GM19099 (cell line): ENCODE data around the gene RFC4.

Source experiments
- POLR2A ChIP-seq: IDR thresholded peaks from 3 replicates; pipeline ENCODE4 v1.6.1; 2011; ENCODE audit warnings: low read depth; ENCODE audit not compliant: insufficient read length; ENCODE audit errors: extremely low read depth

Gene RFC4

DNA sequence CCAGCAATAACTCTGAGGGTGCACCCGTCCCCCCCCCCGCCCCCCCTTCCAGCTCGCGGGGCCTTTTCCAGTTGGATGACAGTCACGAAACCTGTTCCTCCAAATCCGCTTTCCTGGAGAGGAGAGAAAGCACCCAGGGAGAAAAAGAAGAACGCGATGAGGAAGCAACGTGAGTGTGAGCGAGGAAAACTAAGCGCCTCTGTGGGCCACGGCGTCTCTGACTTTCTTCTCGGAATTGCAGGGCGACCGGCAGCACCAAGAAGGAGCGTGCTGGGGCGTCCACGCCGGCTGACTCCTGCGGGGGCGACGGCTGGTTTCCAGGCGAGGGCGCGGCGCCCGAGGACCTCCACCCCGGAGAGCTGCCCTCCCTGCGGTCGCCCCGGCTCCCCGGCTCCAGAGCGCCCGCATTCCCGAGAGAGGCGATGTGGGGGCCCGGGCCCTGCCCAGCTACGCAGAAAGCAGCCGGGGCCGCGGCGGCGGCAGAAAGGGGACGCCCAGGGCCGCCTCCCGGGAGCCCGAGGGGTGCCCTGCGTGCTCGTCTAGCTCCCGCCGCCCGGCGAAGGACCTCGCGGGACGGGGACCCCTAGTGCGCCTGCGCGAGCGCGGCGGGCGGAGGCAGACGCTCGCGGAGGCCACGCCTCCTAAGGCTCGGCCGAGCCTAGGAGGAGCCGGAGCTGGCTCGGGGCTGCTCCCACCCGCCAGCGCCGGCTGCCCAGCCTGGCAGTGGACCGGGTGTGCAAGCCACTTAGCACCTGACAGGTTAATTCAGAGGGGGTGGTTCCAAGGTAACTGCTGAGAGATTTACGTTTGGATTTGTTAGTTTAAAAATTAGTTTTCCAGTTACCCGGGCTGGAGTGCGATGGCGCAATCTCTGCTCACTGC lies 20.9 kb upstream of the RFC4 start:
- TF ChIP-seq POLR2A: peak; percentile 25

DNA sequence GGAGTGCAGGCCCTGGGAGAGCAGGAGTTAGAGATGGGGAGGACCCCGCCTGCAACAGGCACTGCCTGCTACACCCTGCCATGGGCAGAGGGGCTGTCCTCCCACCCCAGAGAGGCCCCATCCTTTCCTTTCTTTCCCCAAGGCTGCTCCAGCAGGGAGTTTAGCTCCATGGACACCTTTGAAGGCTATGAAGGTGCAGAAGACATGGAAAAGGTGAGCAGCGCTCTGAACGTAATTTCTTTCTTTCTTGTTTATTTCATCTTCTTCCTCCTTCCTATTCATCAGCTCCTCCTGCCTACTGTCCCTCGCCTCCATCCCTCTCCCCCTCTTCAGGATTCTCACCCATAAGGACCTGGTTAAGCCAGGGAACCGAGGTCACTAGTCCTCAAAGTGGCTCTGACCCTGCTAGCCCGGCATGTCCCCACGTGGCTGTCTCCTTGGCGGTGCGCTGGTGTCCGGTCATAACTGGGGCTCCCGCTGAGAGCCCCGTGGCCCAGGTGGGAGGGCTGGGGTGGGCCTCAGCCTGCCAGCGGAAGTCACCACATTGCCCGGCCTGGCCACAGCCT lies 20.2 kb upstream of the RFC4 start:
- TF ChIP-seq POLR2A: no peak

DNA sequence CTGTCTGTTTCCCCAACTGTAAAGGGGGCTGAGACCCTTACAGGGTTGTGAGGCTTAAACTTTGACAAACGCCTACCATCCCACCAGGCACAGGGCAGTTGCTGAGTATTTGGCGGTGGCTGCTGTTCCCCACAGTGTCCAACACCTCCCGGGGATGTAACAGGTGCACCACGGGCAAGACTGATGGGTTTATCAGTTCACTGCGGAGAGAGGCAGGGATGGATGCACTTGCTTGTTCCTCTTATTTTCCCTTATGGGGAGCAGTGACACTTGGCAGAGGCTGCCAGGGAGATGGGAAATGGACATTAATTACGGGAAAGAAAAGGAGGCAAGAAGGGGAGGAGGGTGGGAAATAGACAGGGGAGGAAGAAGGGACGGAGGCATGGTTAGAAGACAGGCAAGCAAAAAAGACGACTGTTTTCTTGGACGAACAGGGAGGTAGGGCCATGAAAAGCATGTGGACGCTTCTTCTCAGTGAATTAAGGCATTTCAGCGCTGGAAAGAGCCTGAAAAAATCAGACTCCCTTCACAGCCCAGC lies 19.7 kb upstream of the RFC4 start:
- TF ChIP-seq POLR2A: no peak

DNA sequence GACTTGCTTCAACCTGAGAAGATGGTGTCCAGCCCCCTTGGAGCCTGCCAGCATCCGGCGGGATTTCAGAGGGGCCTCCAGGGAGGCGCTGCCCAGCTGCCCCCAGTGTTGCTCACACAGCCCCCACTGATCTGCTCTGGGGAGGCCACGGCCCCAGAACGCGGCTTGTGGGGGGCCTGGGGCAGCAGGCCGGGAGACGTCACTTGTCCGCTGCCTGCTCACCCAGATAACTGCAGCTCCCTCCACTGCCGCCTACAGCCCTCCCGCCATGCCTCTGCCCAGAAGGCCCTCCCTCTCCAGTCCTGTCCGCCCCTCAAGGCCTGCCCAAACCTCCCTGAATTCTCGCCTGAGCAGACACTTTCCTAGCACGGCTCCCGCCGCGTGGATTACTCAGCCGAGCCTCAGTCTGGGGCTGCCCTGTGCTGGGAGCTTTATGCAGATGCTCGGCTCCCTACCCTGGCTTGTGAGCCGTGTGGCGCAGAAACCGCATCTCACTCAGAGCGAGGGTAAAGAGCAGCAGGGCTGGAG lies 19.1 kb upstream of the RFC4 start:
- no peak for TF ChIP-seq POLR2A

DNA sequence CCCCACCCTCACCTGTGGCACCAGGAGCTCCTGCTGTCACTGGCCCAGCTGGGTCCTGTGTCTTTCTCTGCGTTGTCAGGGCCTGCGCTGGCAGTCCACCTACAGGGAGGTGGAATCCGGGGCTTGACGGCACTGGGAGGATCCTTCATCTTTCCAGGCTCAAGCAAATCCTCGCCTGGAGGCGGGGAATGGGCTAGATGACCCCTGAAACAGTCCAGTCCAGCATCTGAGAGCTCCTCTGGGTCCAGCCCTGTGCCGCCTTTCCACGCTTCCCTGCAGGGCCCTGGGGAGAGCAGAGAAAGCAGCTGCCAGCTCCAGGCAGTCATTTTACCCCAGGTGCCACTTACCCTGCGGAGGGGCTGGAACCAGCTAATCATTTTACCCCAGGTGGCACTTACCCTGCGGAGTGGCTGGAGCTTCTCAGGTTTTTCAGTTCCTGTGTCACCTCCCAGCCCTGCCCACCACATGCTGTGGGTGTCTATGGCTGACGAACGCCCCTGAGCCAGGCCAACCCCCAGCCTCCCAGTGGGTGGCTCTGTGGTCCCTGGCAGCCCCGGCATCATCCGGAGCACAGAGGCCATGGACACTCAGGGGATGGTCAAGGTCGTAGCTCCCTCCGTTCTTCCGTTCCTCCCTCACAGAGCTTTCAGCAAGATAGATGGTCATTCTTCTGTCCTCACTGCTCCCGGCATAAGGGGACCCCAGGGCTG lies 18.3 kb upstream of the RFC4 start:
- TF ChIP-seq POLR2A: no peak

DNA sequence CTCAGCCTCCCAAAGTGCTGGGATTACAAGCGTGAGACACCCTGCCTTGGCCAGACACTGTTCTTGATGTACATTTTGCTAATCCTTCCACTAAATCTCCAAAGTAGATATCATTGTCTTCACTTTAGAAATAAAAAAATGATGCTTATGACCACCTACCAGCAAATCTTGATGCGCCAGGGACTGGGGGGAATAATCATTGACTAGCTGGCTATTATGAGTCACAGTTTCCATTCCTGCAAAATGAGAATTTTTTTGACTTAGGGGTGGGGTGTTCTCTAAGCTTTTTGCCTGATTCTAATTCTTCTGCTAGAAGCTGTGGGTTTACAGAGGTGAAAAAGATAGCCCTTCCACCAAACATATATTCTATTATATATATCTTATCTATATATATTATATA lies 17.1 kb upstream of the RFC4 start:
- TF ChIP-seq POLR2A: no peak

DNA sequence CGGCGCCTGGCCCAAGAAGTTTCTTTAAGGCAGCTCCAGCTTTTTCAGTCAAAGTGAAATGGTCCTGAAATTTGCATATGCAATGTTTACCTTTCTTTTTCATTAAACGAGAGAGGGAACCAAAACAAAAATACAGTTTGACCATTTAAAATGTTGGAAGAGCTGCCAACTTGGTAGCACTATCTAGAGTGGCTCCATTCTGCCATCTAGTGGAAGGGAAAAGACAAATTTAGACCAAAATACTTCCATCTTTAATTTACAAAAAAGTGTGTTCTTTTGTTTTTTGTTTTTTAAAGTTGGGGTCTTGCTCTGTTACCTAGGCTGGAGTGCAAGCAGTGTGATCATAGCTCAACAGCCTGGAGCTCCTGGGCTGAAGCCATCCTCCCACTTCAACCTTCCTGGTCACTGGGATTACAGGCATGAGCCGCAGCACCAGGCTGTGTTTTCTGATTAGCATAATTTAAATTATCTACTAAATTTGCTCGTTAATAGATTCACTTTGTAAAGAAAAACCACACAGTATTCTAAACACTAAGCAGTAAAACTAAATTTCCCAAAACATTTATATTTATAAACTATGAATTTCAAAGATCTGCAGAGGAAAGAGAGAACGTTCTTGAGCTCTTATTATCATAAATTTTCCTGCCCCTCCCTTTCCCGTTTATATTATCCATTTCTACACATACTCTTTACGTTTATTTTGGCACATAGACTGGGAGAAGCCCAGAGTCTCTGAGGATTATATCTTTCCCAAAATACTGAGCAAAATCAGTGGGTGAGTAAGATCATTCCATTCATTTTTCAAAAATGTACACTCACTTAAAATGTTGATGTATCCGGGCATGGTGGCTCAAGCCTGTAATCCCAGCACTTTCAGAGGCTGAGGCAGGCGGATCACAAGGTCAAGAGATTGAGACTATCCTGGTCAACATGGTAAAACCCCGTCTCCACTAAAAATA lies 15.4 kb upstream of the RFC4 start:
- TF ChIP-seq POLR2A: no peak

DNA sequence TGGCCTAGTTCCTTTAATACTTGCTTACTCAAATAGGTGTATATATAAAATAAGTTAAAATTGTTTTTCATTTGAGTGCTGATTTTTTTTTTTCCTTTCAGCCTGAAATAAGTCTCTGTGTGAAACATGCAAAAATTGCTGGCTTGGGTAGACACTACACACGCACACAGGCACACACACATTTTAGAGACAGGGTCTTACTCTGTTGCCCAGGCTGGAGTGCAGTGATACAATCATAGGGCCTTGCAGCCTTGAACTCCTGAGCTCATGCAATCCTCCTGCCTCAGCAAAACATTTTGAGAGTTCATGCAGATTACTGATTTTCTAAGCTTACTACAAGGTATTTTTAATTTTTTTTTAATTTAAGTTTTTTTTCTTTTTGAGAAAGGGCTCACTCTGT lies 12.7 kb upstream of the RFC4 start:
- no peak for TF ChIP-seq POLR2A

DNA sequence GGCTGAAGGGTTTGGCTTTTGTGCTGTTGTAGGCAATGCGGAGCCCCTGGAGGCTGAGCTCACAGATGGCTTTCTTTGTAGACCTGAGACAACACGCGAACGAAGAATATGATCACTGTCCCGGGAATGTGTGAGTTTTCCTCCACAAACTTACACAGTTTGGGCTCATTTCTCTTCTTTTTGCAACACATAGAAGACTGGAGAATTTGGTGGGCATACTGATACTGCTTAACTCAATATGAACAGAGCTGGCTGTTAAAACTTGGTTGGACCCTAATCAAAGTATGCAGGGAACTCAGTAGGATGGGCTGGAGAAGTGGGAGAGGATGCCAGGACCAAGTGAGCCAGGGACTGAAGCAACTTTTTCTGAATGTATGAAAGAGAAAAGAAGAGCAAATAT lies 12.2 kb upstream of the RFC4 start:
- no peak for TF ChIP-seq POLR2A

DNA sequence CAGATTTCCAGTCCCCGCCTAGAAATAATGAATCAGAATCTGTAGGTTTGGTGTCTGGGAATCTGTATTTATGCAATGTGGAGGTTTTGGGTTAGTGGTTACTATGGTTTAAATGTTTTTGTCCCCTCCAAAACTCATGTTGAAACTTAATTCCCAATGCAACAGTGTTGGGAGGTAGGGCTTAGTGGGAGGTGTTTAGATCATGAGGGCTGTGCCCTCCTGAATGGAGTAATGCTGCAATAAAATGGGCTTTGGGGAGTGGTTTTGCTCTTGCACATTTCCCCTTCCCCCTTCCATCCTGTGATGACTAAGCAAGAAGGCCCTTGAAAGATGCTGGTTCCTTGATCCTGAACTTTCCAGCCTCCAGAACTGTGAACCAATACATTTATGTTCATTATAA lies 9.2 kb upstream of the RFC4 start:
- no peak for TF ChIP-seq POLR2A

DNA sequence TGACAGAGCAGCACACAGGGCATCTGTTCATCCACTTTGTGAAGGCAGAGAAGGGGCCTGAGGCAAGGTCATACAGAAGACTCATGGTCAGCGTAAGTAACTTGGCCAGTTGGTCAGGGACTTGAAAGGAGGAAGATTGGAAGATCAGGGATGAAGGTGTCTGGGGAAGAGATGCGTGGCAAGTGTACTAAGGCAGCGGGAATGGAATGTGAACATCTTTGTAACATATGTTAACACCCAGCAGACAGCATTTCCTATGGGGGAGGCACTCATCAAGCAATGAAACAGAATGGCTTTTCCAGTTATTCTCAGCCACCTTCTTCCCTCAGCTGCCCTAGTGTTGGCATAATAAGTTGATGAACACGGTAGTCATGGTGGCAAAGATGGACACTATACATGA lies 7.8 kb upstream of the RFC4 start:
- TF ChIP-seq POLR2A: no peak

DNA sequence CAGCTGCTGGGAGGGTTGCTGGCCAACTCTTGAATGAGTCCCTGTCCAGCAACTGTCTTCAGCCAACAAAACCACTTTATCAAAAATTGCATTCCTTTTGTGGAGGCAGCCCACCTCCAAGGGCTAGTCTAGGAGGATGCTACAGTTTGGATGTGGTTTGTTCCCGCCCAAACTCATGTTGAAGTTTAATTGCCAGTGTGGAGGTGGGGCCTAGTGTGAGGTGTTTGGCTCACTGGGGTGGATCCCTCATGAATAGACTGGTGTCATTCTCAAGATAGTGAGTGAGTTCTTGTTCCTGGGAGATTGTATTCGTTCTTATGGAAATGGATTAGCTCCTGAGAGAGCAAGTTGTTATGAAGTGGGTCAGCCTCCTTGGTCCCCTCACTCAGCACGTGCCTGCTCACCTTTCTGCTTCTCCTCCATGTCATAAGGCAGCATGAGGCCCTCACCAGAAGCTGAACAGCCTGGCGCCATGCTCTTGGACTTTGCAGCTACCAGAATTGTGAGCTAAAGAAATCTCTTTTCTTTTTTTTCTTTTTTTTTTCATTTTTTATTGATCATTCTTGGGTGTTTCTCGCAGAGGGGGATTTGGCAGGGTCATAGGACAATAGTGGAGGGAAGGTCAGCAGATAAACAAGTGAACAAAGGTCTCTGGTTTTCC lies 4.2 kb upstream of the RFC4 start:
- TF ChIP-seq POLR2A: no peak

DNA sequence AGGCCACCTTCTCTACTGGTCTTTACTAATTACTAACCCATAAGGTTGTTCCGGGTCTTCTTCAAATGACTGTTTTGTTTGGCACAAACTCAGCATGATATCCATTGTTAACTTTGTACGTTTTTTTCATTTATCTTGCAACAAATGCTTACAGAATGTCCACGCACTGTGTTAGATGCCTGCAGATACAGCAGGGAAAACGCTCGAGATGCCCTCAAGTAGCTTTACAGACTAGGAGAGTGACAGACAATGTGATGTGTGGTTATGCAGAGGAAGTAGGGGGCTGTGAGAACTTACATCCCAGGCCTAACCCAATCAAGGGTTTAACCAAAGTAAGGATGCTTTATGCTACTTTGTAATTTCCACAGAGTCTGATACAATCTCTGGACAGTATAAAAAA lies 949 bp upstream of the RFC4 start:
- TF ChIP-seq POLR2A: no peak

DNA sequence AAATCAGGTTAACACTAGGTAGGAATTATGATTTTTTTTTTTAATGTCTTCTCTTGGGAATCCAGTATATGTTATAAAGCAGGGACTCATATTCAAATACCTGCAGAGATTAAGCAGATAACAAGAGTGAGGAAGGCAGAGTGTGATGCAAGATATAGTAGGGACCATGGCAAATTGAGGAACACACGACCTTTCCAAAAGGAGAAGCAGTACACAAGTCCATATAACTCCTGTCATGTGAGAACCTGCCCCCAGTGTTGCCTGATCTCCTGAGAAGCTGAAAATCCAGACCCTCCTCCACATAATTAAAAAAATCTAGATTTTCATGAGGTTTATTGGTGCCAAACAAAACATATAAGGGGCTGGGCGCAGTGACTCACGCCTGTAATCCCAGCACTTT lies 3.6 kb downstream of the RFC4 start:
- TF ChIP-seq POLR2A: no peak

DNA sequence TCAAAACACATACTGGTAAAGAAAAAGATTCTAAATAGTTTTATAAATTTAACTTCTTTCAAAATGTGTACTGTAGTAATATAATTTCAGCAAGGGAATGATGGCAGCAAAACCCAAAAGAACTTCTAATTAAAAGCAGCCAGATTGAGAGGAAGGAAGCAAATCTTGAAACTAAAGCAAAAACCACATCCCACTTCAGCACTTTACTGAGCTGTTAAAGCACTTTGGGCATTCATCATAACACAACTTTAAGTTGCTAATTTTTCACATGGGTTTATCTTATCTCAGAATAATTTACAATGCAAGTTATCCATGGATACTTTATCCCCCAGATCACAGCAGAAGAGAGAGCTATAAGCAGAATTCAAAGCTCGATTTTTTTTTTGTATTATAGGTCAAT lies 6.0 kb downstream of the RFC4 start:
- no peak for TF ChIP-seq POLR2A
